Spleen (tissue), 7 donors: ENCODE measurements around the gene CRYL1.

ENCODE experiments used
- POLR2A ChIP-seq, 3 donors: fragments of 450-650 bp; IDR thresholded peaks; one replicate each; pipeline ENCODE4 v1.5.1; 2017; ENCODE audit warnings: antibody characterized with exemption in 3 of 3, mild to moderate bottlenecking in 1 of 3
- POLR2AphosphoS5 ChIP-seq, 3 donors: sonication (generic); formaldehyde crosslinking; IDR thresholded peaks; one replicate each; pipeline ENCODE4 v1.5.1; 2017; ENCODE audit warnings: antibody characterized with exemption in 3 of 3
- TF ChIP-seq, protein P1 (sequence below), 11 experiments: fragments of 200-600 bp in 7 of 11; fragments of 450-650 bp in 4 of 11; sonication (generic) in 4 of 11; IDR thresholded peaks in 8 of 11; conservative IDR thresholded peaks in 3 of 11; 1 replicate in 7 of 11; 2 replicates in 4 of 11; pipeline versions ENCODE4 v1.4.0 to v1.8.0; 2016 to 2021; ENCODE audit warnings: antibody characterized with exemption in 11 of 11, inconsistent platforms in 4 of 11, mild to moderate bottlenecking in 1 of 11
- donor health status: DM: no; HTN: no; CAD: no; lungs with moderate emphysema.
- donor health status: DM: no; HTN: no; CAD: no.
- donor health status: DM: no; HTN: no; CAD: no.

GRCh38 chr13:20505405-20506366 lies 20.0 kb downstream of the CRYL1 start:
- TF ChIP-seq, protein P1, sequence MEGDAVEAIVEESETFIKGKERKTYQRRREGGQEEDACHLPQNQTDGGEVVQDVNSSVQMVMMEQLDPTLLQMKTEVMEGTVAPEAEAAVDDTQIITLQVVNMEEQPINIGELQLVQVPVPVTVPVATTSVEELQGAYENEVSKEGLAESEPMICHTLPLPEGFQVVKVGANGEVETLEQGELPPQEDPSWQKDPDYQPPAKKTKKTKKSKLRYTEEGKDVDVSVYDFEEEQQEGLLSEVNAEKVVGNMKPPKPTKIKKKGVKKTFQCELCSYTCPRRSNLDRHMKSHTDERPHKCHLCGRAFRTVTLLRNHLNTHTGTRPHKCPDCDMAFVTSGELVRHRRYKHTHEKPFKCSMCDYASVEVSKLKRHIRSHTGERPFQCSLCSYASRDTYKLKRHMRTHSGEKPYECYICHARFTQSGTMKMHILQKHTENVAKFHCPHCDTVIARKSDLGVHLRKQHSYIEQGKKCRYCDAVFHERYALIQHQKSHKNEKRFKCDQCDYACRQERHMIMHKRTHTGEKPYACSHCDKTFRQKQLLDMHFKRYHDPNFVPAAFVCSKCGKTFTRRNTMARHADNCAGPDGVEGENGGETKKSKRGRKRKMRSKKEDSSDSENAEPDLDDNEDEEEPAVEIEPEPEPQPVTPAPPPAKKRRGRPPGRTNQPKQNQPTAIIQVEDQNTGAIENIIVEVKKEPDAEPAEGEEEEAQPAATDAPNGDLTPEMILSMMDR (IDR thresholded peaks at IDR 0.05 in 8 of 11, conservative IDR thresholded peaks at IDR 0.05 in 3 of 11): no peak
- TF ChIP-seq POLR2A (IDR thresholded peaks at IDR 0.05) (no peak), POLR2AphosphoS5 (IDR thresholded peaks at IDR 0.05) (no peak)
